ENCODE results near the gene FAM13A.
A peak's percentile ranks its signal among the peaks of the same experiment; 100 is the strongest.
"Not testable (repeated sequence)": the region's sequence is repeated elsewhere in the genome, so short reads cannot be mapped to it uniquely, and the experiment has no call there.

Gene FAM13A

DNA sequence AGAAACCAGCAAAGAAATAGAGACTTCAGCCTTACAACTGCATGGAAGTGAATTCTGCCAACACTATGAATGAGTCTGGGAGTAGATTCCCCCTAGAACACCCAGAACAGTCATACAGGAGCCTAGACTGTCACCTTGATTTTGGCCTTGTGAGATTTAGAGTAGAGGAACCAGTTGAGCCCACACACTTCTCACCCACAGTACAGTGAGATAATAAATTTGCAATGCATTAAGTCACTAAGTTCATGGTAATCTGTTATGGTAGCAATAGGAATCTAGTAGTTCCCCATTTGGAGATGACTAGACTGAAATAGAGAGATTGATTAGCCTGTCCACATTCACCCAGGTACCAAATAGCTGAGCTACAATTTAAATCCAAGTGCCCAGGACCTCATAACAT lies 59.0 kb downstream of the FAM13A start:
- DNase-seq = no peak

DNA sequence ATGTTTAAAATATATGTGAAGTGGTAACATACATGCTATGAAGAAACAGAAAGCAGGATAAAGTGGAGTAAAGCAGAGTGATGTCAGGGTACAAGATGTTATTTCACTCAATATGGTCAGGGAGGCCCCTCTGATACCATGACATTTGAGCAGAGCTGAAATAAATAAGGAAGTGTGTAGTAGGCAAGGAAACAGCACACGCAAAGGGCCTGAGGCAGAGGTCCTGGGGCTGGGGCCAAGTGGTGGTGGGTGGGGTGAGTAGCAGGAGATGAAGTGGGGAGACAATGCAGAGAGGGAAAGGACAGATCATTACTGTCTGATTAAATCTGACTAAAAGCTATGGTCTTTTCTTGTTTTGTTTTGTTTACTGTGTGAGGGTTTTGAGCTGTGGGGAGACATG lies 61.1 kb downstream of the FAM13A start:
- no peak for DNase-seq

DNA sequence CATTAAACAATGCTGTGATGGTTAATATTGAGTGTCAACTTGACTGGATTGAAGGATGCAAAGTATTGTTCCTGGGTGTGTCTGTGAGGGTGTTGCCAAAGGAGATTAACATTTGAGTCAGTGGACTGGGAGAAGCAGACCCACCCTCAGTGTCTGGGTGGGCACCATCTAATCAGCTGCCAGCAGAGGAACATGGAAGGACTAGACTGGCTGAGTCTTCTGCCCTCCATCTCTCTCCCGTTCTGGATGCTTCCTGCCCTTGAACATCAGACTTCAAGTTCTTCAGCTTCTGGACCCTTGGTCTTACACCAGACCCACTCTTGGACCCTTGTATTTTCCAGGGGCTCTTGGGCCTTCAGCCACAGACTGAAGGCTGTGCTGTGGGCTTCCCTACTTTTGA lies 61.7 kb downstream of the FAM13A start:
- DNase-seq = not testable (repeated sequence)

DNA sequence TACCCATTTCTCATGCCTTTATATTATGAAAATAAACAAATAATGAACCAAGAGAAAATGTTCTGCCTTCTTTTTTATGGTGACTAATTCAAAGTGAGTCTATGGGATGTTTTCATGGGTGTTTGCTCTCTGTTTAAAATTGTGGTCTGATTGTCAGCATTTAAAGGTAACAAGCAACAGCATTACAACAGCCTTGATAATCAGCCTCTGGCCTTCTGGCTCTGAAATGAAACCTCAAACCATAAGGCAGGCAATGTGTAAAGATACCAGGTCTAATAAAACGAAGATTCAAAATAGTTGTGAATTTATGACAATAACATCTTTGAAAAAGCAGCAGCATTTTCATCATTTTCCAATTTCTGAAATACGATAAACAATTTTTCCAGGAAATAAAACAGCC lies 63.7 kb downstream of the FAM13A start:
- no peak for DNase-seq

DNA sequence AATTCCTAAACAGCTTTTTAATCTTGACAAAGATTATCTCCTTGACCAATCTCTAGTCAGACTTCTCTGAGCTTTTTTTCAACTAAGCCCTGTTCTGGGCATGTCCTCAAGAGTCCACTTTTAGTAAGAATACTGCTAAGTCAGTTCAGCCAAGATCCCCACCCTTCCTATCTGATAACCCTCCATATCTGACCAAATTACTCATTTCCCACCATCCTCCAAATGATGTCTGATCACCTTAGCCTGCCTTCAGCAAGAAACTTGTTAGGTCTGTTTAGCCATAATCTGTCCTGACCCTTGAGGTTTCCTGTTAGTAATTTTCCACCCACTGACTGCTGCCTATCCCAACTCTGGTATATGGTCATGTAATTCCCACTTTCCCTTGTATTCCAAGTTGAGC lies 65.2 kb downstream of the FAM13A start:
- no peak for DNase-seq

DNA sequence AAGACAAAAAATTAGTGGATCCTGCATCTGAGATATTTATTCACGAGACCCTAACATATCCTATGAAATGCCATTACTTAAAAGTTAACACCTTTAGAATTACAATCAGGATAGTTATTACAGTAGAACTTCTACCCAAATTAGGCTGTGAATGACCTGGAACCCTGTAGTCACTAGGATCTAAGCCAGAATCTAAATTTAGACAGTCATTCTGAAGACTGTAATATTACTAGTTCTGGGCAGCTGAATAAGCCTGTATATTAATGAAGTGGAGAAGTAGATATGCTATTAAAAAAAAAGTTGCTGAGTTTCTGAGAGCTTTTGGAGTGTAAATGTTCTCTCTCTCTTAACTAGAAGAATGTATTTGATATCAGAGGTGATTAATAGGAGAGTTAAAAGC lies 67.0 kb downstream of the FAM13A start:
- DNase-seq = no peak

DNA sequence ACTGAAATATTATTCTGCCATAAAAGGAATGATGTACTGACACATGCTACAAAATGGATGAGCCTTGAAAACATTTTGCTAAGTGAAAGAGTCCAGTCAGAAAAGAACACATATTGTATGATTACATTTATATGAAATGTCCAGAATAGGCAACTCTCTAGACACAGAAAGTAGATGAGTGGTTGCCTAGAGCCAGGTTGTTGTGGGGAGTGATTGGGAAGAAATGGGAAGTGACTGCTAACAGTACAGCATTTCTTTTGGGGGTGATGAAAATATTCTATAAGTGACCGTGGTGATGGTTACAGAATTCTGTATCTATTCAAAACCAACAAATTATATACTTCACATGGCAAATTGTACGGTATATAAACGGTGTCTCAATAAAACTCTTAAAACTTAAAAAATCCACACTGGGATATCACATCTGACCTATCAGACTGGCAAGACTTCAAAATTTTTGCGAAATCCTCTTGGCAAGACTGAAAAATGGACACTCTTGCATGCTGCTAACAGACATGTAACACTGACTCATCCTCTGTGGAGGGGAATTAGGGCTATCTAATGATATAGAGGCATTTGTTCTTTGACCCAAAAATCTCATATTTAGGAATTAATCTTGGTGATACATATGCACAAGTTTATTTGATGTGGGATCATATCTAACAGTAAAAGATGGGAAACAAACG lies 71.8 kb downstream of the FAM13A start:
- DNase-seq = peak; percentile 90

DNA sequence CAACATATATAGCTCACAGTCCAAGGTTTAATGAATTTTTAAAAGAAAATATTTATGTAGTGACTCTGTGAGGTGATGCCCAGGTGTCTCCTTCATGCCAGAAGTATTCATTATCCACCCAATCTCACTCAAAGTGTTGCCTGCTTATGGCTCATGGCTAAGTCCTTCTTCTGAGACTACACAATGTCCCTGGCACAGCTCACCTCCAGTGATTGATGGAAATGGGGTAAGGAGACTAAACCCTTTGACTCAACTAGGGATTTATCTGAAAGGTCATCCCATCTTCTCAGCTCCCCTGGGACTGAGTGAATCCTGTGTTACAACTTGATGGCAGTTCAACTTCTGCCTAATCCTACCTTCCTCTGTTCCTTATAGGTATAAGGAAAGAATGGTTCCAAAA lies 74.2 kb downstream of the FAM13A start:
- DNase-seq = no peak

DNA sequence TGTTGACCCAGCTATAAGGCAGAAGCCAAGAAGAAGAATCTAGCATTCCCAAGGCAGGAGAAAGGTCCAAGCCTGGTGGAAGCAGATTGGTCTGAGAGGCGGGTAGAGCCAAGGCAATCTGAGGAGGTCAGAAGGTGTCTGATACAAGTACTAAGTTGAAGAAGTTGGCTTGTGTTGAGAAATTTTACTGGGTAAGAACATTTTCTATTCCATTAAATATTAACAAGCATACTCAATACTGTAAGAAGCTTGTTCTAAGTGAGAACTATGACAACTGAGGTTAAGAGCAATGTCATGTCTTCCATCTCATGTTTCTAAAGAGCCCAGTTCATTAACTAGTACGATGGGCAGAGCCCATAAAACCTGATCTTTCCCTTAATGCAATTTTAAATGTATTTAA lies 75.0 kb downstream of the FAM13A start:
- no peak for DNase-seq

DNA sequence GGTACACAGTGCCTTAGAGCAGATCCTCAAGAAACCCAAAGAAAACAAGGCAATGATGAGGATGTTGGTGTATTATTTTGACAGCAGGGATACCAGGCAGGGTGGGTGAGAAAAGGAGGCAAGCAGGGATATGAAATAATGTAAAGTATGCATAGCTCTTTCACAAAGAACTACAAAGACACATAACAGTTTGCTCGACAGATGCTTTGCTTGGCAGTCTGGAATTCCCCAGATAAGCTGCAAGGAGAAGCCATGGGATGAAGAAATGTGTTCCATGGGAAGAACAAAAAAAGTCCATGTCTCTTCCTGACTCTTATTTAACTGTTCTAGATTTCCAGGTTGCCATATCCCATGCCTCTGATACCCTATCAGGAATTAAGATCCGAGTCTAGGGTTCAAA lies 75.4 kb downstream of the FAM13A start:
- no peak for DNase-seq

DNA sequence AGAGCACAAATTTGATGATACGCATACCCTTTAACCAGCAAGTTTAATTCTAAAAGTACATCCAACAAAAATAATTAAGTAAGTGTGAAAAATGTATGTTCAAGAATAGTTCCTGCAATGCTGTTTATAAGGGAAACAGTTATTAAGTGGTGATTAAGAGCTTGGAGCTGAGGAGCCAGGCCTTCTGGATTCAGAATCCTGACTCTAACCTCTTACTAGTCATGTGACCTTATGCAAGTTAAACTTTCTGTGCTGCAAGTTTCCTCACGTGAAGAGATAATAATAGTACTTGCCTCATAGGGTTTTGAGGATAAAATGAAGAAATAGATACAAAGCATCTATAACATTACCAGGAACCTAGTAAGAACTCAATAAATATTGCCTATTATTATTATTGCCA lies 77.7 kb downstream of the FAM13A start:
- no peak for DNase-seq

DNA sequence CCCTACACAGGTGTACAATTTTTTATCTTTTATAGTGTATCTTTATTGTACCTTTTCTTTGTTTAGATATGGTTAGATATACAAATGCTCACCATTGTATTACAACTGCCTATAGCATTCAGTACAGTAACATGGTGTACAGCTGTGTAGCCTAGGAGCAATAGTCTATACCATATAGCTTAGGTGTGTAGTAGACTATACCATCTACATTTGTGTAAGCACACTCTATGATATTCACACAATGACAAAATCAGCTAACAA lies 80.3 kb downstream of the FAM13A start:
- DNase-seq = no peak

DNA sequence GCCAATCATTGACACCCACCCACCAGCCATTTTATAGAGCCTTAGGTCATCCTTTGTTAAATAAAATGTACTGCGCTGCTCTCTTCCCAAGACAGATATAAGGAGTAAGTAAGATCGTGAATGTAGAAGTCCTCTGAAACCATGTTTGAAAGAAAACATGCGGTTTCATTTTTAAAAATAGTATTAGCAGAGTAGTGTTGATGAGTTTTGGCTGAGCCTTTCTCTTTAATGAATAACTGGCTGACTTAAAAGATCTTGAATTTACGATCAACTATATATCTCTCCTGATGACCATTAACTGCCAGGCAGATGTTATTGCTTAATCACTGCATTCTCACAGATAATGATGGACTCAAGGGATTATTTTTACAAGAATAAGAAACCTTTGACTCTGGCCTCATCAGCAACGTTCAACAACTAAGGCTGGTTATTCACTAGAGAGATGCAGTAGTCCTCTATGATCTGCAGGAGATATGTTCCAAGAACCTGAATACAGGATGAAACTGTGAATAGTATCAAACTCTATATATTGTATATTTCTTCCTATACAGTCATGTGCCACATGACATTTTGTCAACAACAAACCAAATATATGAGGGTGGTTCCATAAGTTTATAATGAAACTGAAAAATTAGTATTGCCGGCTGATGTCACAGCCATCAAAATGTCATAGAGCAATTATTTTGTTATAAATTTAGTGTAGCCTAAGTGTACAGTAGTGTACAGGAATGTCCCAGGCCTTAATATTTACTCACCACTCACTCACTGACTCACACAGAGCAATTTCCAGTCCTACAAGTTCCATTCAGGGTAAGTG lies 80.8 kb downstream of the FAM13A start:
- DNase-seq = no peak

DNA sequence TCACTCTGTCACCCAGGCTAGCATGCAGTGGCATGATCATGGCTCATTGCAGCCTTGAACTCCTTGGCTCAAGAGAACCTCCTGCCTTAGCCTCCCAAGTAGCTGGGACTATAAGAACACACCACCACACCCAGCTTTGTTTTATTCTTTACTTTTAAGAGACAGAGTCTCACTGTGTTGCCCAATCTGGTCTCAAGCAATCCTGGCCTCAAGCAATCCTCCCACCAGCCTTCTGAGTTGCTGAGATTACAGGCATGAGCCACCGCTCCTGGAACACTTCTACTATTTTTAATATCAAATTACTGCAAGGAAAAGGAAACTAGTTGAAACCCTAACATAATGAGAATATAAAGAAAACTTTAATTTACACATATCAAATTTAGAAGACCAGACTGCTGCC lies 85.4 kb downstream of the FAM13A start:
- no peak for DNase-seq

DNA sequence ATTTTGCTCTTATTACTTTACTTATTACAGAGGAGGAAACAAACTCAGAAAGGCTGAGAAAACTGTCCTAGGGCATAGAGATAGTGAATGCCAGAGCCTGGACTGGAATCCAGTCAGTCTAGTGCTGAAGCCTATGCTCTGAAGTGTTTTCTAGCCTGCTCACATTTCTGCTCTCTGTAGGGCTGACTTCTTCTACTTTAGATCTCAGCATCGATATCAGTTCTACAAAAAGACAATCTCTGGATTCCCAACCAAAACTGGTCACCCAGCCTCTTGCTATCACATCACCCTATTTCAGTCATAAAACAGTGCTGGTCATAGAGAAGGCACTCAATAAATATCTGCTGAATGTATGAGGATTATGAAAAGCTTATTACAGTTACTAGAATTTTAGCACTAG lies 87.2 kb downstream of the FAM13A start:
- DNase-seq = no peak

DNA sequence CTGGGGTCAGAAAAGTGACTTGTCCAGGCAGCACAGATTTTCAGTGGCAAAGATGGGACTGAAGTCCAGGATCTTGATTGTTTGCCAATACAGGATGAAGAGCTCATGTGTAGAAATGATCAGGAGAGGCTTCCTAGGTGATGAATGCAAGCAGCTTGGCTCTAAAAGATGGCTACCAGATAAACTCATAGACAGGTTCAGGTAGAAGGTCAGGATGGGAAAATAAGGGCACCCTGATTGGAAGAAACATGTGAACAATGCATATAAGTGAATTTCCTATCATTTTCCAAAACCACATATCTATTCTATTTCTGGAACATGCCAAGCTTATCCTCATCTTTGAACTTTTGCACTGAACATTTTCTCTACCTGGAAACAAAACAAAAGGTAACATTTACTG lies 87.7 kb downstream of the FAM13A start:
- DNase-seq = no peak

DNA sequence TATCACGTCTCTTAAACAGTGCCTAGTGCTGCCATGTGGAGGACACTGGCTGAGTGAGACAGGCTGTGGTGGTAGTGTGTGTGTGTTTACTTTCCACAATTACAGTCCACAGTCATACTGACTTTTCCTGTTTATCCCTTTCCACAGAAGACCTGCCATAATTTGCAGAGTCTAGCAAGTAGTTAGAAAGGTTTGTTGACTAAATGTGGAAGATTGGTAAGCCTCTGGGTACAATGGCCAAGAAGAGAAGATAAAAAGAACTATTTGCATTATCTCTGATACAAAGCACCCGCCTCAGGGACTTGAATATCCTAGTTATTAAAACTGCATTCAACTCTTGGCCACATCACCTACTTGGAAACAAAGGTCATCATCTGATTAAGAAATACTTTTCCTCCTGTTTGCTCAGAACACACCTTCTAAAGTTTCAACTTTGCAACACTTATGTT lies 89.1 kb downstream of the FAM13A start:
- DNase-seq = no peak

DNA sequence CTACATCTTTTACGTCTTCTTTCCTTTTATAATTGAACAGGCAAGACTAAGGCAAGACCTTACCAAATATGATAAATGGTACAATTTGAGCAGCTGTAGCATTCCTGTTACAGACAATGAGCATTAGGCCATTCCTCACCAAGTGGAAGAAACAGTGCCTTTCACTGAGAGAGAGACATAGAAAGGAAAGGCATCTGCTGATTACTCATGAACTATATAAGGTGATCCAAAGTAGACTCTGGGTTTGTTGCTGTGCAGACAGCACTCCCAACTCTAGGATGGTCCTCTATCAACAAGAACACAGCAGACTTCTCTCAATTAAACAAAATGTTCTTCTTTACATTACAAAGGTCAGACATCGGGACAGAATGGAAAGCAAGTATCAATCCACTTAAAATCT lies 91.9 kb downstream of the FAM13A start:
- DNase-seq = no peak

DNA sequence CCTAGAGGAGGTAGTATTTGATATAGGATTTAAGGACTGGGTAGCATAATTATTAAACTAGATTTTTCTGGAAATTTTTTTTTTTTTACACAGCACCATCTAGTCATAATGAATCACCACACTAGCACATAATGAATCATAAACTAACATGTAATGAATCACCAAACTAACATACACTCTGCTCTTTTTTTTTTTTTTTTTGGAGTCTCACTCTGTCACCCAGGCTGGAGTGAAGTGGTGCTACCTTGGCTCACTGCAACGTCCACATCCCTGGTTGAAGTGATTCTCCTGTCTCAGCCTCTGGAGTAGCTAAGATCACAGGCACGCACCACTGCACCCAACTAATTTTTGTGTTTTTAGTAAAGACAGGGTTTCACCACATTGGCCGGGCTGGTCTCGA lies 92.5 kb downstream of the FAM13A start:
- DNase-seq = no peak

DNA sequence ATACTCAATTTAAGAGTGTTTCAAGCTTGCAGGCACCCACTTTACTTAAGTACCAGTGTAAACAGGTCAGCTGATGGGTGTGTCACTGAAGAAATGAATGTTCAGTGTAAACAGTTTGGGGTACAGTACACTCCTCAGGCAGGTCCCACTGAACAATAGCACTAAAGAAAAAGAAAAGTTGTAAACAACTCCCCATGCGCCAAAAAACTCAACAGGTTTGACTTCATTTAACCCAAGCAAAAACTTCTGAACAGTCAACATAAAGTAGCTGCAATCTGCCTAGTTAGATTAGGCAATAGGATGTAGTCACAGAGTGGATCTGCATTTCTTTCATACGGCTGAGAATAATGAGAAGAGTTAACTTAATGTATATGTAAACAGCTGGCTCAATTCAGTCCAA lies 93.2 kb downstream of the FAM13A start:
- no peak for DNase-seq

DNA sequence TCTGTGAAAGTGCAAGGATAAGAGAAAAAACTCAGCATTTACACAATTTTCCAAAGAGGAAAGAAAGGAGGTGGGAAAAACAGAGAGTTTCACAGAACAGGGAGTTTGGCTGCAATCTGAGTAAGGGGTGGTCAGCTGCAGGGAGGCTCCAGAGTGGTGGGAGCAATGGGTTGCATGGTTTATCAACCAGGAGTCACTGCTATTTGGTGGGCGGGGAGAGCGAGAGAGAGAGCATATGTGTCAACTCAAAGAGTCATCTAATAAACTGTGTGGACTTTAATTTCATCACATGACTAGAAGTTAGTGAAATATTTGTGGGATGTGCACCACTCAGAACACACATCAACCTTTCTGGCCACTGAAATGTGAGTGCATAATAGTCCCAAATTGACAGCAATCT lies 94.6 kb downstream of the FAM13A start:
- no peak for DNase-seq

DNA sequence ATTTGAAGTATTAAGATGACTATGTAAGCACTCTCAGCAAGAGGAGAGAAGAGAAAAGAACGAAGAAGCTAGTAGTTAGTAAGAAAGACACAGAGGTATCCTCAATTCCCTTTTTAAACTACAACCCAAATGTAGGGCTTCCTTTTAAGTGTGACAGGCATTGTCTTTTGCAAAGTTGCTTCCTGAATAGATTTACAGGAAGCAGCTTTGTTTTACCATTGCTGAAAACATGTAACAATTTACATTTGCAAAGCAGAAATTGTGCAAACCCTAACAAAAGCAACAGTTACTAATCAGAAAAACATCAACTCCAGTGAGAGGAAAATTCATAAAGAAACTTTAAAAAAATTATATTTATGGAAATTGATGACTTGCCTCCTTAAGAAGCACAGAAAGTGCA lies 96.4 kb downstream of the FAM13A start:
- no peak for DNase-seq

DNA sequence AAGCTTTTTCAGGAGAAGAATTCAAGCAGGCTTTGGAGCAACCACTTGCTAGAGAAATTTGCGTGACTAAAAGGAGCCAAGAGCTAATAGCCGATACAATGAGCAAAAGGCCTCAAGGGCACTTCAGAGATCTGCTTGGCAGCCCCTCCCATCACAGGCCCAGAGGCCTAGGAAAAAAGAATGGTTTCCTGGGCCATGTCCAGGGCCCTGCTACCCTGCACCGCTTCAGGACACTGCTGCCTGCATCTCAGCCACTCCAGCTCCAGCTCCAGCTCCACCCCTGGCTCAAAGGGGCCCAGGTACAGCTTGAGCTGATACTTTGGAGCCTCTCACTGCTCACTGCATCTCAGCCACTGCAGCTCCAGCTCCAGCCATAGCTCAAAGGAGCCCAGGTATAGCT lies 98.9 kb downstream of the FAM13A start:
- DNase-seq = no peak

DNA sequence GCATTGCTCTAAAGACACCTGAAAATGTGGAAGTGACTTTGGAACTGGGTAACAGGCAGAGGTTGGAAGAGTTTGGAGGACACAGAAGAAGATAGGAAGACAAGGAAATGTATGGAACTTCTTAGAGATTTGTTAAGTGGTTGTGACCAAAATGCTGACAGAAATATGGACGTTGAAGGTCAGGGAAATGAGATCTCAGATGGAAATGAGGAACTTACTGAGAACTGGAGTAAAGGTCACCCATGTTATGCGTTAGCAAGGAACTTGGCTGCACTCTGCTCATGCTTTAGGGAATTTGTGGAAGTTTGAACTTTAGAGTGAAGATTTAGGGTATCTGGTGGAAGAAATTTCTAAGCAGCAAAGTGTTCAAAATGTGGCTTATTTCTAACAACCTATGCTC lies 99.4 kb downstream of the FAM13A start:
- no peak for DNase-seq

All from fibroblast of upper back skin (primary cell).